HG02571 (cell line): ENCODE data around the gene ZBTB5.

Experiments
- ATAC-seq: cut with Tn5 transposase; IDR thresholded peaks from one replicate; pipeline ENCODE4 v1.9.1; 2021; ENCODE audit warnings: mild to moderate bottlenecking, moderate library complexity; ENCODE audit not compliant: unreplicated experiment

Gene ZBTB5

GRCh38 chr9:37453827-37454226, 11.4 kb downstream of the ZBTB5 start:
- ATAC-seq, result no peak

- ATAC-seq, result no peak
Observed at GRCh38 chr9:37452611-37453010, 12.6 kb downstream of the ZBTB5 start.

GRCh38 chr9:37451628-37452027, 13.6 kb downstream of the ZBTB5 start:
- no peak for ATAC-seq

GRCh38 chr9:37449862-37450632, 15.2 kb downstream of the ZBTB5 start:
- ATAC-seq, result no peak

GRCh38 chr9:37447111-37447510, 18.1 kb downstream of the ZBTB5 start:
- ATAC-seq, result no peak

- no peak for ATAC-seq
Observed at GRCh38 chr9:37446401-37446800, 18.8 kb downstream of the ZBTB5 start.

GRCh38 chr9:37445832-37446231, 19.4 kb downstream of the ZBTB5 start:
- ATAC-seq, result no peak

GRCh38 chr9:37444890-37445289, 20.4 kb downstream of the ZBTB5 start:
- ATAC-seq, result no peak

GRCh38 chr9:37443566-37443965, 21.7 kb downstream of the ZBTB5 start:
- no peak for ATAC-seq

- no peak for ATAC-seq
Observed at GRCh38 chr9:37442556-37442955, 22.7 kb downstream of the ZBTB5 start.

- no peak for ATAC-seq
Observed at GRCh38 chr9:37441776-37442370, 23.4 kb downstream of the ZBTB5 start.

- ATAC-seq, result no peak
Observed at GRCh38 chr9:37438359-37438758, 26.9 kb downstream of the ZBTB5 start.

GRCh38 chr9:37437621-37438020, 27.6 kb downstream of the ZBTB5 start:
- no peak for ATAC-seq

- ATAC-seq, result no peak
Observed at GRCh38 chr9:37437010-37437409, 28.2 kb downstream of the ZBTB5 start.

GRCh38 chr9:37436540-37436939, 28.7 kb downstream of the ZBTB5 start:
- no peak for ATAC-seq

GRCh38 chr9:37433867-37434371, 31.3 kb downstream of the ZBTB5 start:
- ATAC-seq, result no peak

- ATAC-seq, result no peak
Observed at GRCh38 chr9:37432020-37432419, 33.2 kb downstream of the ZBTB5 start.

- no peak for ATAC-seq
Observed at GRCh38 chr9:37430841-37431597, 34.2 kb downstream of the ZBTB5 start.

GRCh38 chr9:37429441-37430285, 35.6 kb downstream of the ZBTB5 start:
- no peak for ATAC-seq

- no peak for ATAC-seq
Observed at GRCh38 chr9:37428345-37428744, 36.9 kb downstream of the ZBTB5 start.

- no peak for ATAC-seq
Observed at GRCh38 chr9:37426846-37427245, 38.4 kb downstream of the ZBTB5 start.
